ENCODE data around the gene TRIM29.

The TRIM29 gene

GRCh38 chr11:120091121-120091520 is 46.8 kb downstream of the TRIM29 start:
- no peak for TF ChIP-seq FOXM1 (IDR thresholded peaks at IDR 0.05; ENCODE audit: borderline replicate concordance, low read depth)
- no peak for TF ChIP-seq NFIC (IDR thresholded peaks at IDR 0.05)
- TF ChIP-seq RAD21 (IDR thresholded peaks at IDR 0.05; ENCODE audit: low read depth), result no peak
- TF ChIP-seq YY1 (IDR thresholded peaks at IDR 0.05; ENCODE audit: low read depth), result no peak
- no peak for TF ChIP-seq TAF1 (IDR thresholded peaks at IDR 0.05; ENCODE audit: low read depth)

- TF ChIP-seq, protein P1, sequence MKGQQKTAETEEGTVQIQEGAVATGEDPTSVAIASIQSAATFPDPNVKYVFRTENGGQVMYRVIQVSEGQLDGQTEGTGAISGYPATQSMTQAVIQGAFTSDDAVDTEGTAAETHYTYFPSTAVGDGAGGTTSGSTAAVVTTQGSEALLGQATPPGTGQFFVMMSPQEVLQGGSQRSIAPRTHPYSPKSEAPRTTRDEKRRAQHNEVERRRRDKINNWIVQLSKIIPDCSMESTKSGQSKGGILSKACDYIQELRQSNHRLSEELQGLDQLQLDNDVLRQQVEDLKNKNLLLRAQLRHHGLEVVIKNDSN (IDR thresholded peaks at IDR 0.05), result no peak
- no peak for TF ChIP-seq NFIC (IDR thresholded peaks at IDR 0.05)
- no peak for TF ChIP-seq EP300 (IDR thresholded peaks at IDR 0.05; ENCODE audit: borderline replicate concordance)
- TF ChIP-seq, protein P2, sequence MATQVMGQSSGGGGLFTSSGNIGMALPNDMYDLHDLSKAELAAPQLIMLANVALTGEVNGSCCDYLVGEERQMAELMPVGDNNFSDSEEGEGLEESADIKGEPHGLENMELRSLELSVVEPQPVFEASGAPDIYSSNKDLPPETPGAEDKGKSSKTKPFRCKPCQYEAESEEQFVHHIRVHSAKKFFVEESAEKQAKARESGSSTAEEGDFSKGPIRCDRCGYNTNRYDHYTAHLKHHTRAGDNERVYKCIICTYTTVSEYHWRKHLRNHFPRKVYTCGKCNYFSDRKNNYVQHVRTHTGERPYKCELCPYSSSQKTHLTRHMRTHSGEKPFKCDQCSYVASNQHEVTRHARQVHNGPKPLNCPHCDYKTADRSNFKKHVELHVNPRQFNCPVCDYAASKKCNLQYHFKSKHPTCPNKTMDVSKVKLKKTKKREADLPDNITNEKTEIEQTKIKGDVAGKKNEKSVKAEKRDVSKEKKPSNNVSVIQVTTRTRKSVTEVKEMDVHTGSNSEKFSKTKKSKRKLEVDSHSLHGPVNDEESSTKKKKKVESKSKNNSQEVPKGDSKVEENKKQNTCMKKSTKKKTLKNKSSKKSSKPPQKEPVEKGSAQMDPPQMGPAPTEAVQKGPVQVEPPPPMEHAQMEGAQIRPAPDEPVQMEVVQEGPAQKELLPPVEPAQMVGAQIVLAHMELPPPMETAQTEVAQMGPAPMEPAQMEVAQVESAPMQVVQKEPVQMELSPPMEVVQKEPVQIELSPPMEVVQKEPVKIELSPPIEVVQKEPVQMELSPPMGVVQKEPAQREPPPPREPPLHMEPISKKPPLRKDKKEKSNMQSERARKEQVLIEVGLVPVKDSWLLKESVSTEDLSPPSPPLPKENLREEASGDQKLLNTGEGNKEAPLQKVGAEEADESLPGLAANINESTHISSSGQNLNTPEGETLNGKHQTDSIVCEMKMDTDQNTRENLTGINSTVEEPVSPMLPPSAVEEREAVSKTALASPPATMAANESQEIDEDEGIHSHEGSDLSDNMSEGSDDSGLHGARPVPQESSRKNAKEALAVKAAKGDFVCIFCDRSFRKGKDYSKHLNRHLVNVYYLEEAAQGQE (IDR thresholded peaks at IDR 0.05; ENCODE audit: low read depth), result no peak
- no peak for TF ChIP-seq CEBPB (IDR thresholded peaks at IDR 0.05)
- TF ChIP-seq ZBTB7A (IDR thresholded peaks at IDR 0.05; ENCODE audit: low read depth), result no peak
- TF ChIP-seq FOXM1 (IDR thresholded peaks at IDR 0.05; ENCODE audit: borderline replicate concordance, low read depth), result no peak
- no peak for TF ChIP-seq RAD21 (IDR thresholded peaks at IDR 0.05; ENCODE audit: low read depth)
- no peak for TF ChIP-seq YY1 (IDR thresholded peaks at IDR 0.05; ENCODE audit: low read depth)
- no peak for TF ChIP-seq MAX (IDR thresholded peaks at IDR 0.05)
- no peak for TF ChIP-seq EGR1 (IDR thresholded peaks at IDR 0.05)
- no peak for TF ChIP-seq TCF12 (IDR thresholded peaks at IDR 0.05; ENCODE audit: low read depth)
- TF ChIP-seq CREB1 (IDR thresholded peaks at IDR 0.05; ENCODE audit: low read depth), result no peak
- TF ChIP-seq TEAD4 (IDR thresholded peaks at IDR 0.05), result no peak
Measured at GRCh38 chr11:120090411-120090810, 47.5 kb downstream of the TRIM29 start.

DNA sequence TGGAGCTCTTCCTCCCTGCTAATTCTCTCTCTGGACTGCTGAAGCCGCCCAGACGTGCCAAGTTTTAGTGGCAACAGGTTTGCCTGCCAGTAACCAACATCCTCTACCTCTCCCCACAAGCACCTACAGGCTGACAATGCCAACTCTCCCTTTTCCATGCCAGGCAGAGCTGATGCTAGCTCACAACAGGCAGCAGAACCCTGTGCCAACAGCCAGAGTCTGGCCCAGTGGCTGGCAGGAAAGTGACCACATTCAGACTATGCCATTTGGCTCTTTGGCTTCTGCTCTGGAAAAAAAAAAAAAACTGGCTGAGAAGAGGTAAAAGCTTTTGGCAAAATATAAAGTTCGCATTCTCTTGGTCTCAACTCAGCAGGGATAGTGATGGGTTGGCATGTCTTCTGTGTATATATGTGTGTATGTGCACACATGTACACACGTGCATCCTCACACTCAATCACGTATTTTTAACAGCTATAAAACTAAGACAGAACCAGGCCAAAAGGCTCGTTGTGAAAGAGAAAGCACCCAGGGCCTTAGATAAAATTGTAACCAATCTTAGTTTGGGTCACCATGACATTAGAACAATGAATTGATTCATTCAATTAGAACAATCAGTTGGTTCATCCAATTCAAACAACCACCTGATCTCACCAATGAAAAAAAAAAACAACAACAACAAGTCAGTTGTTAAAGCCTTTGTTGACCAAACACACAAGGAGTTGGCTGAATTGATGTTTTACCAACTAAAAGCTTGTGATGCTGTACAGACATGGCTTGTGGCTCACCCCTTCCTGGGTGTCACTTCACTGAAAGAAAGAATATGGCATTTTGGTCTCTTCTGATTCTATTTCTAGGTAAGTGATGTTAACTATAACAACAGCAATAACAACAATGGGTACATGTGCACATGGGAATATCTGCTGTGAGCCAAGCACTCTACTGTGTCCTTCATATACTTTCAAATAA is 48.6 kb downstream of the TRIM29 start:
- TF ChIP-seq MAX (IDR thresholded peaks at IDR 0.05), result no peak
- no peak for TF ChIP-seq YY1 (IDR thresholded peaks at IDR 0.05; ENCODE audit: low read depth)
- TF ChIP-seq, protein P2 (IDR thresholded peaks at IDR 0.05; ENCODE audit: low read depth), result no peak
- TF ChIP-seq RAD21 (IDR thresholded peaks at IDR 0.05; ENCODE audit: low read depth), result no peak
- TF ChIP-seq TCF12 (IDR thresholded peaks at IDR 0.05; ENCODE audit: low read depth), result no peak
- TF ChIP-seq NFIC (IDR thresholded peaks at IDR 0.05), result no peak
- TF ChIP-seq ZBTB7A (IDR thresholded peaks at IDR 0.05; ENCODE audit: low read depth), result no peak
- no peak for TF ChIP-seq TAF1 (IDR thresholded peaks at IDR 0.05; ENCODE audit: low read depth)
- TF ChIP-seq FOXM1 (IDR thresholded peaks at IDR 0.05; ENCODE audit: borderline replicate concordance, low read depth), result no peak

DNA sequence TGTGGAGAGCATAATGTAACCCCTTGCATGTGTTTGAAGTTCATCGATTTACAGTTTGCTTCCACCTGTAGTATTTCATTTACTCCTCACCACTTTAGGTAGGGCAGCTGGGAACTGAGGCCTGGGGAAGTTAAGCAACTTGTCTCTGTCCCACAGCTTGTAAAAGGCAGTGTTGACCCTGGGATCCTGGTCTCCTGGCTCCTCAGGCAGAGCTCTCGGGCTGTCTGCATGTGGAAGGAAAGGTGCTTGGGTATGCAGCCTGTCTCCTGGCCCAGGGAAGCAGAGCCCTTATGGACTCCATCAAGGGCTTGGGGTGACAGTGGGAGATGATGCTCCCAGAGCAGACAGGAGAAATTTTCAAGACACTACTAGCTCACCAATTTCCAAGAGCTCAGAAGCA is 49.9 kb downstream of the TRIM29 start:
- TF ChIP-seq CEBPB (IDR thresholded peaks at IDR 0.05) (no peak), EP300 (IDR thresholded peaks at IDR 0.05; ENCODE audit: borderline replicate concordance) (no peak), NFIC (IDR thresholded peaks at IDR 0.05) (no peak), YY1 (IDR thresholded peaks at IDR 0.05; ENCODE audit: low read depth) (no peak)
- TF ChIP-seq, protein P1 (IDR thresholded peaks at IDR 0.05), result no peak

DNA sequence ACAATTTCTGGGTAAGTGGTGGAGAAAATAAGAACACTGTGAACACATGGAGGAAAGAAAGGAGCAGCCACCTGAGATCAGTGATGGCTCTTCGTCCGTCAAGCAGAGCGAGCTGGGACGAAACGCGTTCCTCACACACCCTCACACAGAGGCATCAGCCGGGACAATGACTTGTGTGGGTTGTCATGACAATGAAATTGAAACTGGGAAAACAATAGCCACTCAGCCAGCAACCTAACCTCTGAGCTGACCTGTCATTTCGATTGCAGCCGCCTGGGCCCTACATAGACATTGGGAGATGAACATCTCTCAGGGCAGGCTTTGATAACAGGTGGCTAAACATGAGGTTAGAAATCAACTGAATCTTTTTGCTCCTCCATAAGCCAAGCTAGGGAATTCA is 51.3 kb downstream of the TRIM29 start:
- no peak for TF ChIP-seq TEAD4 (IDR thresholded peaks at IDR 0.05)
- TF ChIP-seq, protein P1 (IDR thresholded peaks at IDR 0.05), result no peak
- TF ChIP-seq YY1 (IDR thresholded peaks at IDR 0.05; ENCODE audit: low read depth), result no peak
- TF ChIP-seq ZBTB7A (IDR thresholded peaks at IDR 0.05; ENCODE audit: low read depth), result no peak
- TF ChIP-seq MAX (IDR thresholded peaks at IDR 0.05), result no peak
- no peak for TF ChIP-seq TAF1 (IDR thresholded peaks at IDR 0.05; ENCODE audit: low read depth)
- TF ChIP-seq EP300 (IDR thresholded peaks at IDR 0.05; ENCODE audit: borderline replicate concordance), result no peak
- no peak for TF ChIP-seq TCF12 (IDR thresholded peaks at IDR 0.05; ENCODE audit: low read depth)

Measured in Ishikawa (cell line).